Choroid plexus epithelial cell (primary cell): Measurements from ENCODE around the gene SMTN.
A peak's percentile ranks its signal among the peaks of the same experiment; 100 is the strongest.

Experiments used
- DNase-seq: peaks from one replicate; pipeline ENCODE4 v3.0.0-alpha.2; 2010; ENCODE audit warnings: low read depth
- H3K4me3 ChIP-seq: 2 replicates; pipeline ENCODE4 v1.5.1; 2011; ENCODE audit warnings: low read depth, mild to moderate bottlenecking, control low read depth, low read length, moderate library complexity
- TF ChIP-seq, protein P1 (sequence below): conservative IDR thresholded peaks from 2 replicates; pipeline ENCODE4 v1.5.1; 2011; ENCODE audit warnings: low read depth, mild to moderate bottlenecking, control low read depth, inconsistent platforms, low read length, moderate library complexity

The SMTN gene

DNA sequence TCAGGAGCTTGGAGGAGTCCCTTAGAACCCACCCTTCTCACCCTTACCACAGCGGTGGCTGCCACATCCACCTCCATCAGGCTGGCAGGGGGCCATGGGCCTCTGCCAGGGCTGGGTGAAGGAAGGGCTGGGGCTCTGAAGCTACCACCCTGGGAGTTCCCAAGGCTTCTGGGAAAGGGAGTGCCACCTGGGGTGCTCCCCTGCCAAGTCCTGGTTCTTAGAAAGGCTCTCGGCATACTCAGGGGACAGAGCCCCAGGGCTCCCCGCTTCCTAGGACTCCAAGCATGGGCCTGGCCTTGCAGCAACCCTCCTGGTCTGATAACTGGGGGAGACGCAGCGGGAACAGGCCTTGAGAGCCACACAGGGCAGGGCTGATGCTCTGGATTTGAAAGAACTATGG is 59.6 kb downstream of the SMTN start:
- H3K4me3 ChIP-seq = no peak overlapping the region
- no peak for DNase-seq
- TF ChIP-seq, protein P1, sequence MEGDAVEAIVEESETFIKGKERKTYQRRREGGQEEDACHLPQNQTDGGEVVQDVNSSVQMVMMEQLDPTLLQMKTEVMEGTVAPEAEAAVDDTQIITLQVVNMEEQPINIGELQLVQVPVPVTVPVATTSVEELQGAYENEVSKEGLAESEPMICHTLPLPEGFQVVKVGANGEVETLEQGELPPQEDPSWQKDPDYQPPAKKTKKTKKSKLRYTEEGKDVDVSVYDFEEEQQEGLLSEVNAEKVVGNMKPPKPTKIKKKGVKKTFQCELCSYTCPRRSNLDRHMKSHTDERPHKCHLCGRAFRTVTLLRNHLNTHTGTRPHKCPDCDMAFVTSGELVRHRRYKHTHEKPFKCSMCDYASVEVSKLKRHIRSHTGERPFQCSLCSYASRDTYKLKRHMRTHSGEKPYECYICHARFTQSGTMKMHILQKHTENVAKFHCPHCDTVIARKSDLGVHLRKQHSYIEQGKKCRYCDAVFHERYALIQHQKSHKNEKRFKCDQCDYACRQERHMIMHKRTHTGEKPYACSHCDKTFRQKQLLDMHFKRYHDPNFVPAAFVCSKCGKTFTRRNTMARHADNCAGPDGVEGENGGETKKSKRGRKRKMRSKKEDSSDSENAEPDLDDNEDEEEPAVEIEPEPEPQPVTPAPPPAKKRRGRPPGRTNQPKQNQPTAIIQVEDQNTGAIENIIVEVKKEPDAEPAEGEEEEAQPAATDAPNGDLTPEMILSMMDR = no peak

GRCh38 chr22:31141551-31141950 is 60.4 kb downstream of the SMTN start:
- no peak for DNase-seq
- TF ChIP-seq, protein P1 = no peak

DNA sequence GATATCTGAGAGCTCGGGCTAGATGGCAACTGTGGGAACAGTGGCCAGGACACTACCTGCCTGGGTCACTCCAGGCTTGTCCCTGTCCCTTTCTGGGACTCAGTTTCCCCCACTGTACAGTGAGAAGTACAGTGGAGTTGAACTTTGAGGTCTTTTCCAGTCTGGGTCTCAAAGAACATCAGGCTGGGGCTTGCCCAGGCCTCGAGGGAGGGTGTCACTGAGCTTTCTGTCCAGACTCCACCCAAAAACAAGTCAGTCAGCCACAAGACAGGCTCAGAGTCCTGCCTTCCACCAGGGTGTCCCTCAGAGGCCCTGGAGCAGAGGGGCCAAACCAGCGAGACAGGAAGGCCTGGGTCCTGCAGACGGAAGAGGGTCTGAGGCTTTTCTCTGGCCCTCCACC is 61.2 kb downstream of the SMTN start:
- H3K4me3 ChIP-seq = no peak overlapping the region
- no peak for DNase-seq
- TF ChIP-seq, protein P1 = no peak

More at GRCh38 chr22:31141551-31141950, 60.4 kb downstream of the SMTN start:
- H3K4me3 ChIP-seq = no peak overlapping the region

DNA sequence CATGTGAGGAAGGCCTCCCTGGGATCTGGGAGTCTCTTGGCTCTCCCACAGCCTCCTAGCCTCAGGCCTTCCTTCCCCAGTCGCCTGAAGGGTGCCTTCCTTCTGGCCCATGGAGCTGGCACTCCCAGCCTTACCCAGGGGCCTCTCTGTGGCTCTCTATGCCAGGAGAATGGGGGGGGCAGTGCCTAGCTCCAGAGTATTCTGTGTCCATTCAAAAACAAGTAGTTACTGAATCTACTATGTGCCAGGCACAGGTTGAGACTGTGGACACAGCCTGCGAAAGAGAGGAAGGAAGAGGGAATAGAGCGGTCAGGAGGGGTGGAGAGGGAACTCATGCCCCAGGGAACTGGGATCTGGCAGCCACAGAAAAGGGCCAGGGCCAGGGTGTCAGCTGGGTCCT is 61.9 kb downstream of the SMTN start:
- no peak overlapping the region for H3K4me3 ChIP-seq
- no peak for DNase-seq
- TF ChIP-seq, protein P1 = no peak

- TF ChIP-seq, protein P1 = no peak
- DNase-seq = no peak
- no peak overlapping the region for H3K4me3 ChIP-seq
Measured at GRCh38 chr22:31143537-31143936, 62.4 kb downstream of the SMTN start.

- DNase-seq = no peak
- H3K4me3 ChIP-seq = no peak overlapping the region
- TF ChIP-seq, protein P1 = no peak
Measured at GRCh38 chr22:31144223-31144622, 63.1 kb downstream of the SMTN start.

DNA sequence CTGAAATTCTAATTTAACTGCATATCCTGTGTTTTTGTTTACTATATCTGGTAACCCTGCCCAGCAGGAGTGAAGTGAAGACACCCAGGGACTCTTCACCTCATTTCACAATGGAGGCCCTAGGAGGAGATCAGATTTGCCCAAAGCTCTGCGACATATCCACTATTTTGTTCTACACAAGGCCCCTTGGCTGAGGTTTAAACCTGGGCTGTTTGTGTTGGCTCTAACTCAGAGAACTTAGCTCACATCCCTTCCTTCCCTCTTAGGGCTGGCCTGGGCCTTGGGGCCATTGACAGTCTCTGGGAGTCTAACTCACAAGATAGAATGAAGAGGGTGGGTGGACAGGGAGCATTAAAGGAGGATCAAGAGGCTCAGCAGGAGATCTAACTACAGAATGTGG is 67.4 kb downstream of the SMTN start:
- H3K4me3 ChIP-seq = no peak overlapping the region
- DNase-seq = peak; percentile 77
- TF ChIP-seq, protein P1 = no peak
